Rectal smooth muscle tissue (tissue), 1 donor: ENCODE measurements around the gene MARCHF7.
"Not testable (repeated sequence)": the region's sequence is repeated elsewhere in the genome, so short reads cannot be mapped to it uniquely, and the experiment has no call there.

Experiments used
- H3K27ac ChIP-seq: one replicate; pipeline ENCODE4 v1.7.0; 2013; ENCODE audit warnings: low read depth, low read length, inconsistent platforms
- H3K27me3 ChIP-seq: one replicate; pipeline ENCODE4 v1.7.0; 2013; ENCODE audit warnings: low read length; ENCODE audit not compliant: control insufficient read depth, insufficient read depth
- H3K36me3 ChIP-seq: one replicate; pipeline ENCODE4 v1.7.0; 2013; ENCODE audit warnings: low read length; ENCODE audit not compliant: control insufficient read depth, insufficient read depth
- H3K4me1 ChIP-seq: one replicate; pipeline ENCODE4 v1.7.0; 2013; ENCODE audit warnings: low read length; ENCODE audit not compliant: control insufficient read depth, insufficient read depth
- H3K4me3 ChIP-seq: one replicate; pipeline ENCODE4 v1.7.0; 2013; ENCODE audit warnings: low read length
- H3K9ac ChIP-seq: one replicate; pipeline ENCODE4 v1.7.0; 2013; ENCODE audit warnings: low read length

The MARCHF7 gene

DNA sequence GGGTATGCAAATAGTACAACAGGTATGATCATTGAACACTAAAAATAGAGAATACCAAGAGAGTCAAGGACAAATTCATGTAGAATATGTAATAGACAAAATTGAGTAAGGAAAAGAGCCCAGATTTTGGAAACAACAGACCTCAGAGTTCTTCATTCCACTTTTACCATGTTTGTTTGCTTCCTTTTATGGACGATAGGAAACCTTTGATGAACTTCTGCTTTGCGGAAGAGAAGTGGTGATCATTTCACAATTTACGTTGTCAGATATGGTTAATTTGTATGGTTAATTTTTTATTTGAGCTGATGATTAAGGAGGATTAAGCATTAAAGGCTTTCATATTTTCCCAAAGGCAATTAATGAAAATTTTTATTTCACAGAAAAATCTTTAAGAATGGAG lies 16.3 kb downstream of the MARCHF7 start:
- H3K27me3 ChIP-seq, result no peaks in the 10 kb centered on the region
- H3K4me3 ChIP-seq, result no peak overlapping the region
- H3K36me3 ChIP-seq, result peaks cover 4% of the 10 kb centered on the region
- H3K4me1 ChIP-seq, result no peaks in the 10 kb centered on the region
- H3K9ac ChIP-seq, result no peak overlapping the region
- no peak overlapping the region for H3K27ac ChIP-seq

DNA sequence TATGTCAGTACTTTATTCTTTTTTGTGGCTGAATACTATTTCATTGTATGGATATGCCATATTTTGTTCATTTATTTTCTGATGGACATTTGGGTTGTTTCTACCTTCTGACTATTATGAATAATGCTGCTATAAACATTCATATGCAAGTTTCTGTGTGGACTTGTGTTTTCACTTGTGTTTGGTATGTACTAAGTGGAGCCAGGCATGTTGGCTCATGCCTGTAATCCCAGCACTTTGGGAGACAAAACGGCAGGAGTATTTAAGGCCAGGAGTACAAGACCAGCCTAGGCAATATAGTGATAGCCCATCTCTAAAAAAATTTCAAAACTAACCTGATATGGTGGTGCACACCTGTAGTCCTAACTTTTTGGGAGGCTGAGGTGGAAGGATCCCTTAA lies 23.3 kb downstream of the MARCHF7 start:
- Histone ChIP-seq H3K4me3 (no peak overlapping the region), H3K27me3 (no peaks in the 10 kb centered on the region), H3K4me1 (peaks cover 2% of the 10 kb centered on the region), H3K27ac (no peak overlapping the region), H3K36me3 (peaks cover 26% of the 10 kb centered on the region), H3K9ac (no peak overlapping the region)

GRCh38 chr2:159736048-159736447 lies 23.7 kb downstream of the MARCHF7 start:
- H3K4me3 ChIP-seq, result no peak overlapping the region
- no peak overlapping the region for H3K9ac ChIP-seq
- no peak overlapping the region for H3K27ac ChIP-seq
- peaks cover 2% of the 10 kb centered on the region for H3K4me1 ChIP-seq
- H3K36me3 ChIP-seq, result peaks cover 22% of the 10 kb centered on the region
- H3K27me3 ChIP-seq, result no peaks in the 10 kb centered on the region

DNA sequence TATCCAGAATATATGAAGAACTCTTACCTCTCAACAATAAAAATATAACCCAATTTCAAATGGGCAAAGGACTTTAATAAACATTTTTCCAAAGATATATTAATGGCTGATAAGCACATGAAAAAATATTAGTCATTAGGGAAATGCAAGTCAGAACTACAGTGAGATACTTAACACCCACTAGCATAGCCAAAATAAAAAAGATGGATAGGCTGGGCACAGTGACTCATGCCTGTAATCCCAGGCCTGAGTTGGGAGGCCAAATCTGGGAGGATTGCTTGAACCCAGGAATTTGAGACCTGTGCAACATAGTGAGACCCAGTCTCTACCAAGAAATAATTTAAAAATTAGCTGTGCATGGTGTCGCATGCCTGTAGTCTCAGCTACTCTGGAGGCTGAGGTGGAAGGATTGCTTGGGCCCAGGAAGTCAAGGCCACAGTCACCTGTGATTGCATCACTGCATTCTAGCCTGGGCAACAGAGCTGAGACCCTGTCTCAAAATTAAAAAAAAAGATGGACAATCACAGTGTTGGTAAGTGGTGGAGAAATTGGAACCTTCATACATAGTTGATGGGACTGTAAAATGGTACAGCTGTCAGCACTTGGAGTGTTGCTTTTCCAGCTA lies 25.1 kb downstream of the MARCHF7 start:
- Histone ChIP-seq H3K27ac (no peak overlapping the region), H3K36me3 (peaks cover 22% of the 10 kb centered on the region), H3K4me1 (peaks cover 2% of the 10 kb centered on the region), H3K4me3 (no peak overlapping the region), H3K9ac (no peak overlapping the region), H3K27me3 (no peaks in the 10 kb centered on the region)

DNA sequence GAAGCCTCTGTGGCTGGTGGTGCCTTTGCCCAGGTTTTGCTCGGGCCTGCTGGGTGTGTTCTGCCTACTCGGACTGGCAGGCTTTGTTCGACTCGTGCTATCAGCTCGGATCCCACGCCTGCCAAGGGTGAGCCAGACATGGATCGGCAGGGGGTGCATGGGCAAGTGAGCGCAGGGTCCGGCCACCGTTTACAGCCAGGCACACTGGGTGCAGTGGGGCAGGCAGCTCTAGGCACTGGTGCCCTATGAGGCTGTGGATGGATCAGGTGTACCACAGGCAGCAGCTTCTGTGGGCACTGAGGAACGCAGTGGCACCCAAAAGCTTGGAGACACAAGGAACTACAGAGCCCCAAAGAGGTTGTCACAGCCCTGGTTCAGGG lies 25.6 kb downstream of the MARCHF7 start:
- H3K9ac ChIP-seq, result no peak overlapping the region
- peaks cover 22% of the 10 kb centered on the region for H3K36me3 ChIP-seq

GRCh38 chr2:159738509-159739390 lies 26.4 kb downstream of the MARCHF7 start:
- Histone ChIP-seq H3K4me3 (no peak overlapping the region), H3K27ac (no peak overlapping the region), H3K27me3 (no peaks in the 10 kb centered on the region), H3K36me3 (peaks cover 22% of the 10 kb centered on the region), H3K4me1 (peaks cover 2% of the 10 kb centered on the region), H3K9ac (no peak overlapping the region)

More for the DNA sequence above, 25.6 kb downstream of the MARCHF7 start:
- peaks cover 2% of the 10 kb centered on the region for H3K4me1 ChIP-seq
- no peak overlapping the region for H3K4me3 ChIP-seq
- no peaks in the 10 kb centered on the region for H3K27me3 ChIP-seq
- H3K27ac ChIP-seq, result no peak overlapping the region

DNA sequence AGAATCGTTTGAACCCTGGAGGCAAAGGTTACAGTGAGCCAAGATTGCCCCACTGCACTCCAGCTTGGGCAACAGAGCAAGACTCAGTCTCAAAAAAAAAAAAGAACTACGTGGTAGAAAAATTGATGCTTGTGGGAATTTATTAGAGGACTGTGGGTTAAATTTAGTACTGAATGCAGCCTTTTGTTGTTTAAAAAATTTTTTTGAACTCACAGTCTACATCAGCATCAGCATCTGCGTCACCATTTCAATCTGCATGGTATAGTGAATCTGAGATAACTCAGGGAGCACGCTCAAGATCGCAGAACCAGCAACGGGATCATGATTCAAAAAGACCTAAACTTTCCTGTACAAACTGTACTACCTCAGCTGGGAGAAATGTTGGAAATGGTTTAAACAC lies 30.5 kb downstream of the MARCHF7 start:
- H3K4me3 ChIP-seq, result no peak overlapping the region
- no peaks in the 10 kb centered on the region for H3K27me3 ChIP-seq
- H3K9ac ChIP-seq, result no peak overlapping the region
- no peaks in the 10 kb centered on the region for H3K4me1 ChIP-seq
- no peak overlapping the region for H3K27ac ChIP-seq
- H3K36me3 ChIP-seq, result peaks cover 25% of the 10 kb centered on the region

DNA sequence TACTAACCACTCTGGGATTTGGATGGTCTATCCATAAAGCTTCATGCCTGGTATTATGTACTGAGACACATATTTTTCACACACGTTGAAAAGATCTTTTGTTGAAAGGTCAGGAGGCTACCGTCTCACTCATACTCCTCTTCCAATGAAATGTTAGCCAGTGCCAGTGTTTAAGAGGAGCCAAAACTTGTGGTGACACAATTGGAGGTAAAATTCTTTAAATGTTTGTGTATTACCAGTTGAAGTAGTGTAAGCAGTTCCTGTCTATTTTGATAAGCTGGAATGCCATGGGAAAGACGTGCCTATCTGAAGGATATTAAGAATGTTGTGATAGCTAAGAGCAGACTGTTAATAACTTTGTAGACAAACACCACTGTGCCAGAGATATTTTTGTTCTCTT lies 32.1 kb downstream of the MARCHF7 start:
- Histone ChIP-seq H3K9ac (no peak overlapping the region), H3K36me3 (peaks cover 18% of the 10 kb centered on the region), H3K4me3 (no peak overlapping the region), H3K4me1 (no peaks in the 10 kb centered on the region), H3K27me3 (no peaks in the 10 kb centered on the region), H3K27ac (no peak overlapping the region)

DNA sequence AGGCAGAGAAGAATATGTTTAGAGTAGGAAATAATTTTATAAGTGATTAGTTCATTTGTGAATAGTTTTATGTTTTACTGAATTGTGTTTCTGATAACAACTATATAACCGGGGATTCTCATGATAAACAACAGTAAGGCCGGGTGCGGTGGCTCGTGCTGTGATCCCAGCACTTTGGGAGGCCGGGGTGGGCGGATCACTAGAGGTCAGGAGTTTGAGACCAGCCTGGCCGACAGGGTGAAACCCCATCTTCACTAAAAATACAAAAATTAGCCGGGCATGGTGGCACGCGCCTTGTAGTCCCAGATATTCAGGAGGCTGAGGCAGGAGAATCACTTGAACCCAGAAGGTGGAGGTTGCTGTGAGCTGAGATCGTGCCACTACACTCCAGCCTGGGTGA lies 32.9 kb downstream of the MARCHF7 start:
- not testable (repeated sequence) for H3K4me3 ChIP-seq, H3K4me1 ChIP-seq, H3K27ac ChIP-seq, H3K9ac ChIP-seq, H3K27me3 ChIP-seq
- H3K36me3 ChIP-seq, result peaks cover 18% of the 10 kb centered on the region

GRCh38 chr2:159748089-159748488 lies 35.8 kb downstream of the MARCHF7 start:
- H3K36me3 ChIP-seq, result peaks cover 22% of the 10 kb centered on the region

DNA sequence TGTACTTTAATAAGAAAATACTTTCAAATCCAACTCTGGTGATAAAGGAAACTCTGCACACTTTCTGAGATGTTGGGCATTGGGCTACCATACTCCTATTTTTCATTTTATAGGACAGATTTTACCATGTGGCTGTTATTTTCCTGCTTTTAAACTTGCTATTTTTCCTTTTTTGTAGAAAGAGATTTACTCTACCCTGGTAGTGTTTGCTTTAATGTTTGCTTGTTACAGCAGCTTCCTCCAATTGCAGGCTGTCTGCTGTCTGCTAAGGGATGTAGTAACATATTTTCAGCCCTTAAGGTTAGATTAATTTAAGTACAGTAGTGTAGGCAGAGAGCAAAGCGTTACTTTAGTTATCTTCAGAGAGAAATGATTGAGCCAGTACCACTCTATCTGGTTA lies 38.6 kb downstream of the MARCHF7 start:
- Histone ChIP-seq H3K4me3 (no peak overlapping the region), H3K36me3 (peaks cover 17% of the 10 kb centered on the region), H3K4me1 (no peaks in the 10 kb centered on the region), H3K27me3 (no peaks in the 10 kb centered on the region), H3K9ac (no peak overlapping the region), H3K27ac (no peak overlapping the region)

More at GRCh38 chr2:159748089-159748488, 35.8 kb downstream of the MARCHF7 start:
- no peak overlapping the region for H3K27ac ChIP-seq
- H3K4me3 ChIP-seq, result no peak overlapping the region
- H3K9ac ChIP-seq, result no peak overlapping the region
- H3K4me1 ChIP-seq, result no peaks in the 10 kb centered on the region
- no peaks in the 10 kb centered on the region for H3K27me3 ChIP-seq

- H3K4me3 ChIP-seq, result no peak overlapping the region
- H3K9ac ChIP-seq, result no peak overlapping the region
- no peaks in the 10 kb centered on the region for H3K4me1 ChIP-seq
- no peaks in the 10 kb centered on the region for H3K27me3 ChIP-seq
- H3K27ac ChIP-seq, result no peak overlapping the region
- peaks cover 4% of the 10 kb centered on the region for H3K36me3 ChIP-seq
Observed at GRCh38 chr2:159753797-159754196, 41.5 kb downstream of the MARCHF7 start.

- no peak overlapping the region for H3K4me3 ChIP-seq
- H3K36me3 ChIP-seq, result peaks cover 7% of the 10 kb centered on the region
- H3K27ac ChIP-seq, result no peak overlapping the region
- no peaks in the 10 kb centered on the region for H3K4me1 ChIP-seq
- H3K27me3 ChIP-seq, result no peaks in the 10 kb centered on the region
- H3K9ac ChIP-seq, result no peak overlapping the region
Observed at GRCh38 chr2:159755014-159755413, 42.7 kb downstream of the MARCHF7 start.
